ENCODE measurements around the gene YIPF2. TPM values are rescaled to one million over a fixed set of nuclear protein-coding genes. Genes with fewer than 3 reads are reported as not detected.

Gene YIPF2
- total RNA-seq, 1 donor from 2014 or later: 139 TPM

DNA sequence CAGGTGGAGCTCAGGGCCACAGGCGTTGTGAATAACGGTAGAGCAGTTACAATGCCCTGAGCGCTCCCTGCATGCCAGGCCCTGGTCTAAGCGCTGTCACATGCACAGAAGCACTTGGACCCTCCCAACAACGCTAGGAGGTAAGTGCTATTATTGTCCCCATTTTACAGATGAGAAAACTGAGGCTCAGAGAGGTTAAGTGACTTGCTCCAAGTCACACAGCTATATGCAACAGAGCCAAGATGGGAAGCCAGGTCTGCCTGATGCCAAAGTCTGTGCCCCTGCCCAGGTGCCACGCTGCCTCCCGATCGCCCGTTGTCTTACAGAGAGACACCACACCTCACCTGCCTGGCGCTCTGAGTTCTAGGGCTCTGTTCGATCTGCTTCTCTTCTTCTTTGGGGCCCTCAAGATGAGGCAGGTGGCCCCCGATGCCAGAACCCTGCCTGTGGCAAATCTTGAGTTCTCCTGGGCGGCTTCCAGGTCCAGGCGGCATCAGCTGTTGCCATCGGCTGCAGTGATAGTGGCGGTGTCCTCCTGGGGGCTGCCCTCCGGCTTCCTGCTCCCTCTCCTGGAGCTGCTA is 20.0 kb downstream of the YIPF2 start:
- intact Hi-C loops (cut with DNase I): no loop called here

DNA sequence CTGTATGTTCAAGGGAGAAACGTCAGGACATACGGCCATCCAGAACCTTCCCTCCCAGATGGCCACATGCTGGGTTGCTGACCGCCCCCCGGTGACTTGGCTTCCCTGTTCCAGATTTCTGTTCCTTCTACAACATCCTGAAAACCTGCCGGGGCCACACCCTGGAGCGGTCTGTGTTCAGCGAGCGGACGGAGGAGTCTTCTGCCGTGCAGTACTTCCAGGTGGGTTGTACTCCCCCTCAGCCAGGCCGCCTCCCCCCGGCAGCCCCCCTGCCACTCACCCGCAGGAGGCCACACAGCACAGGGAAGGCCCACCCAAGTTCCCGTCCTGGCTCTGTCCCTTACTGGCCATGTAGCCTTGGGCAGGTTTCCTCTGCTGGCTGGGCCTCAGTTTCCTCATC is 20.5 kb downstream of the YIPF2 start:
- Histone ChIP-seq H3K4me1 (no peaks in the 10 kb centered on the region), H3K27ac (no peak overlapping the region), H3K4me3 (no peak overlapping the region), H3K27me3 (no peaks in the 10 kb centered on the region), H3K36me3 (peaks cover 51 to 53% of the 10 kb centered on the region in 2 donors), H3K9me3 (no peaks in the 10 kb centered on the region)
- intact Hi-C loops (cut with DNase I): no loop called here
- TF ChIP-seq, protein P1, sequence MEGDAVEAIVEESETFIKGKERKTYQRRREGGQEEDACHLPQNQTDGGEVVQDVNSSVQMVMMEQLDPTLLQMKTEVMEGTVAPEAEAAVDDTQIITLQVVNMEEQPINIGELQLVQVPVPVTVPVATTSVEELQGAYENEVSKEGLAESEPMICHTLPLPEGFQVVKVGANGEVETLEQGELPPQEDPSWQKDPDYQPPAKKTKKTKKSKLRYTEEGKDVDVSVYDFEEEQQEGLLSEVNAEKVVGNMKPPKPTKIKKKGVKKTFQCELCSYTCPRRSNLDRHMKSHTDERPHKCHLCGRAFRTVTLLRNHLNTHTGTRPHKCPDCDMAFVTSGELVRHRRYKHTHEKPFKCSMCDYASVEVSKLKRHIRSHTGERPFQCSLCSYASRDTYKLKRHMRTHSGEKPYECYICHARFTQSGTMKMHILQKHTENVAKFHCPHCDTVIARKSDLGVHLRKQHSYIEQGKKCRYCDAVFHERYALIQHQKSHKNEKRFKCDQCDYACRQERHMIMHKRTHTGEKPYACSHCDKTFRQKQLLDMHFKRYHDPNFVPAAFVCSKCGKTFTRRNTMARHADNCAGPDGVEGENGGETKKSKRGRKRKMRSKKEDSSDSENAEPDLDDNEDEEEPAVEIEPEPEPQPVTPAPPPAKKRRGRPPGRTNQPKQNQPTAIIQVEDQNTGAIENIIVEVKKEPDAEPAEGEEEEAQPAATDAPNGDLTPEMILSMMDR (IDR thresholded peaks at IDR 0.05): no peak
- DNase-seq (ENCODE audit: low spot score in 2 of 2): no peak

More for the DNA sequence above, 20.0 kb downstream of the YIPF2 start:
- H3K36me3 ChIP-seq: peaks cover 51 to 54% of the 10 kb centered on the region in 2 donors
- H3K27me3 ChIP-seq: no peaks in the 10 kb centered on the region
- DNase-seq (ENCODE audit: low spot score in 2 of 2): no peak
- H3K9me3 ChIP-seq: no peaks in the 10 kb centered on the region
- H3K4me1 ChIP-seq: no peaks in the 10 kb centered on the region
- no peak overlapping the region for H3K4me3 ChIP-seq
- no peak overlapping the region for H3K27ac ChIP-seq
- TF ChIP-seq, protein P1 (IDR thresholded peaks at IDR 0.05): no peak

DNA sequence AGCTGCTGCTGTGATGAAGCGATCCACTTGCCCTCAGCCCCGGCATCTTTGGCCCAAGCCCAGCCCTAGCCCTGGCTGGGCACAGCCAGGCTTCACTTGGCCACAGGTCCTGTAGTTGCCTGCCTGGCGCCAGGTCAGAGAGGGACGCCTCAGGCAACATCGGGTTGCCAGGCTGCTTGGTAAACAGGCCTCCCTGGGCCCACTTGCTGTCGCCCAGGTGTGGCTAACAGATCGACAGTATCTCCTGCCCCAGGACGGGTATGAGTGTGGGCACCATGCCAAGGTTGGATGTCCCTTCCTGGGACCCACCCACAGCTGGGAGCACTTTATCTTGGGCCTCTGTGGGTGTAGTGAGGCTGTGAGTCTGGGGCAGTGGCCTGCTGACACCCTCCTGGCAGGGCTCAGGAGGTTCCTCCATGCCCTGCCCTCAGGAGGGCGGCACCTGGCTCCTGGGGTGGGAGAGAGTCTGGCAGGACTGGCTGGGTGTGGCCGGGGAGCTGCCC is 29.2 kb downstream of the YIPF2 start:
- intact Hi-C loops (cut with DNase I): no loop called here
- Histone ChIP-seq H3K9me3 (no peaks in the 10 kb centered on the region), H3K27ac (peak overlapping the region in 1 of 2 donors; percentile 34), H3K4me3 (no peak overlapping the region), H3K36me3 (no peaks in the 10 kb centered on the region), H3K27me3 (no peaks in the 10 kb centered on the region), H3K4me1 (peaks cover 0 to 12% of the 10 kb centered on the region in 2 donors)
- no peak for DNase-seq (ENCODE audit: low spot score in 2 of 2)
- TF ChIP-seq, protein P1 (IDR thresholded peaks at IDR 0.05): no peak

DNA sequence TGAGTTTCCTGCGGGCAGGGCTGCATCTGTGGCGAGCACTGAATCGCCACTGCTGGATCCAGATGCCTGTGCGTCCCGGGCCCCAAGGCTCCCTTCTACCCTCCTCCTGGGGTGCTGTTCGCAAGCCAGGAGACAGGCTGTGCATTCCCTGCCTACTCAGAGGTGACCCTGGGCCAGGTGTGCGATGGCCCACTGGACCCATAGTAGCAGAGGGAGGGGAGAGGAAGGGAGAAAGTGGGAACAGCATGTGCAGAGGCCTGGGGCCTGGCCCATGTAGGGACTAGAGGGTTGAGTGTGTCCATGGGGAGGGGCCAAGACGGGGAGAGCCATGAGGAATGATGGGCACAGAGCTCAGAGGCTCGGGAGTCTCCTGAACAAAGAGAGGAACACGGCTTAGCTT is 29.8 kb downstream of the YIPF2 start:
- H3K27me3 ChIP-seq: no peaks in the 10 kb centered on the region
- TF ChIP-seq, protein P1 (IDR thresholded peaks at IDR 0.05): no peak
- intact Hi-C loops (cut with DNase I): no loop called here
- H3K36me3 ChIP-seq: no peaks in the 10 kb centered on the region
- no peaks in the 10 kb centered on the region for H3K9me3 ChIP-seq
- H3K4me1 ChIP-seq: peaks cover 0 to 14% of the 10 kb centered on the region in 2 donors
- no peak for DNase-seq (ENCODE audit: low spot score in 2 of 2)
- no peak overlapping the region for H3K4me3 ChIP-seq
- H3K27ac ChIP-seq: no peak overlapping the region

DNA sequence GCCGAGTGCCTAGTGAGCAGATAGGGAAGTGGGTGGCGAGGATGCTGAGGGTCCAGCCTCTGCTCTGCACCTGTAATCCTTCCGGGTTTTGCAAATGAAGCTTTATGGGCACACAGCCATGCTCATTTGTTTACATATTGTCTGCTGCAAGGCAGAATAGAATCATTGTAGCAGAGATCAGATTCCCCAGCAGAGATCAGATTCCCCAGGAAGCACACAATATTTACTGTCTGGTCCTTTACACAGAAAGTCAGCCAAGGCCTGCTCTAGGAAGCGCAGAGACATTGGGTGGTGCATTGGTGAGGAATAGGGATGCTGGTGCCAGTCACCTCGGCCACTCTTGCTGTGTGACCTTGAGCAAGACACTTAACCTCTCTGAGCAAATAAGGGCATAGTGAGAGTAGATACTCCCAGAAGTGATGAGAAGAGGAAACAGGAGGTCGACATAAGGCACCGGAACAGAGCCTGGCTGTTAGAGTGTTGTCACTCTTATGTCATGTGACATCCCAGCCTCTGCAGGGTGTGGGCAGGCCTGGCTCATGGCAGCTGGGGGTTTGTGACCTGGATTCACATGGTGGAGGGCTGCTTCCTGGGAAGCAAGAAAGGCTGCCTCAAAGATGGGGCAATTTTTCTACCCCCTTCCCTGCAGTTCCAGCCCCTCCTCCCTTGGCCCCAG is 31.4 kb downstream of the YIPF2 start:
- DNase-seq (ENCODE audit: low spot score in 2 of 2): no peak
- Histone ChIP-seq H3K9me3 (no peaks in the 10 kb centered on the region), H3K4me1 (peaks cover 0 to 14% of the 10 kb centered on the region in 2 donors), H3K36me3 (no peaks in the 10 kb centered on the region), H3K27ac (no peak overlapping the region), H3K27me3 (no peaks in the 10 kb centered on the region), H3K4me3 (no peak overlapping the region)
- TF ChIP-seq, protein P1 (IDR thresholded peaks at IDR 0.05): no peak
- intact Hi-C loops (cut with DNase I): no loop called here

All from ascending aorta (tissue), 2 donors.